ENCODE measurements around the gene CDK10.
"Not testable (repeated sequence)": the region's sequence is repeated elsewhere in the genome, so short reads cannot be mapped to it uniquely, and the experiment has no call there.

The CDK10 gene

GRCh38 chr16:89686520-89687091 lies at the start of gene CDK10:
CDK10 (plus strand) TSS chr16:89686689; CDS start chr16:89686711, 22 bp downstream.
- DNase-seq, result peak; percentile 90 to 92

GRCh38 chr16:89637379-89637778 lies 49.1 kb upstream of the CDK10 start:
- DNase-seq, result no peak

- DNase-seq, result no peak
Observed at GRCh38 chr16:89638455-89638854, 48.0 kb upstream of the CDK10 start.

GRCh38 chr16:89639385-89639784 lies 47.1 kb upstream of the CDK10 start:
- no peak for DNase-seq

- no peak for DNase-seq
Observed at GRCh38 chr16:89641458-89642119, 44.9 kb upstream of the CDK10 start.

GRCh38 chr16:89642574-89642973 lies 43.9 kb upstream of the CDK10 start:
- DNase-seq, result no peak

- DNase-seq, result no peak
Observed at GRCh38 chr16:89643769-89644300, 42.7 kb upstream of the CDK10 start.

GRCh38 chr16:89645122-89645521 lies 41.4 kb upstream of the CDK10 start:
- no peak for DNase-seq

GRCh38 chr16:89646270-89646669 lies 40.2 kb upstream of the CDK10 start:
- DNase-seq, result no peak

GRCh38 chr16:89646906-89647305 lies 39.6 kb upstream of the CDK10 start:
- no peak for DNase-seq

GRCh38 chr16:89651584-89651983 lies 34.9 kb upstream of the CDK10 start:
- no peak for DNase-seq

GRCh38 chr16:89653656-89654295 lies 32.7 kb upstream of the CDK10 start:
- no peak for DNase-seq

- no peak for DNase-seq
Observed at GRCh38 chr16:89655062-89655643, 31.3 kb upstream of the CDK10 start.

- DNase-seq, result no peak
Observed at GRCh38 chr16:89656435-89657121, 29.9 kb upstream of the CDK10 start.

- peak; percentile 91 to 93 for DNase-seq
Observed at GRCh38 chr16:89657442-89658220, 28.9 kb upstream of the CDK10 start, which contains the start of the genes CHMP1A and SPATA33. CHMP1A (minus strand) TSS chr16:89657708; CDS start chr16:89657588, 120 bp downstream. SPATA33 (plus strand) TSS chr16:89657836; CDS start chr16:89657912, 76 bp downstream.

- peak; percentile 33 to 44 for DNase-seq
Observed at GRCh38 chr16:89658221-89658879, 28.1 kb upstream of the CDK10 start.

- DNase-seq, result no peak
Observed at GRCh38 chr16:89660146-89660545, 26.3 kb upstream of the CDK10 start.

GRCh38 chr16:89661215-89661614 lies 25.3 kb upstream of the CDK10 start:
- no peak for DNase-seq

GRCh38 chr16:89664238-89664637 lies 22.3 kb upstream of the CDK10 start:
- not testable (repeated sequence) for DNase-seq

- DNase-seq, result peak; percentile 23 to 30
Observed at GRCh38 chr16:89667000-89667399, 19.5 kb upstream of the CDK10 start.

- no peak for DNase-seq
Observed at GRCh38 chr16:89667633-89668032, 18.9 kb upstream of the CDK10 start.
